ENCODE measurements around the gene ISY1. TPM values are rescaled to one million over a fixed set of nuclear protein-coding genes. Genes with fewer than 3 reads are reported as not detected.

The ISY1 gene
- total RNA-seq, 1 experiment from 2014 or later = 43.6 TPM

- intact Hi-C loops (cut with micrococcal nuclease) = no loop called here
- CTCF ChIA-PET = no interaction called here
Measured at GRCh38 chr3:129130291-129130813, 30.5 kb downstream of the ISY1 start.

GRCh38 chr3:129128357-129129155, 32.3 kb downstream of the ISY1 start:
- DNase-seq (ENCODE audit: low read depth, low spot score) = no peak
- Histone ChIP-seq H3K4me1 (ENCODE audit: control insufficient read depth in 1 of 2, insufficient read depth in 2 of 2, low read length in 2 of 2) (peaks cover 2 to 3% of the 10 kb centered on the region in 2 experiments; a peak in 3 of 4 replicates), H3K4me2 (ENCODE audit: low read length) (no peak overlapping the region), H3K27ac (ENCODE audit: low read depth, low read length) (no peak overlapping the region), H3K4me3 (replicated peaks in 1 of 2; ENCODE audit: low read depth in 1 of 2, low read length in 2 of 2) (no peak overlapping the region), H3K27me3 (ENCODE audit: insufficient read depth, low read length) (no peaks in the 10 kb centered on the region), H3K79me2 (ENCODE audit: insufficient read depth, low read length) (no peaks in the 10 kb centered on the region), H4K20me1 (ENCODE audit: insufficient read depth) (no peaks in the 10 kb centered on the region), H3K9me2 (ENCODE audit: insufficient read depth) (no peaks in the 10 kb centered on the region), H3K9ac (ENCODE audit: low read length) (no peak overlapping the region), H2AFZ (ENCODE audit: low read depth, low read length, poor library complexity, severe bottlenecking) (no peak overlapping the region), H3K36me3 (ENCODE audit: control insufficient read depth in 1 of 2, insufficient read depth in 2 of 2, low read length in 2 of 2) (peaks cover 15 to 19% of the 10 kb centered on the region in 2 experiments; a peak in 3 of 4 replicates), H3K9me3 (ENCODE audit: control insufficient read depth in 1 of 2, insufficient read depth in 1 of 2, low read depth in 1 of 2, low read length in 2 of 2) (no peaks in the 10 kb centered on the region)
- RAD21 ChIA-PET (ENCODE audit: low non-redundant PET in 1 of 2, low total read pairs in 2 of 2, uncharacterized antibody in 2 of 2, unreplicated experiment in 2 of 2) = no interaction called here
- CTCF ChIA-PET = no interaction called here
- no peak for ATAC-seq
- POLR2A ChIA-PET = no interaction called here
- intact Hi-C loops (cut with micrococcal nuclease) = no loop called here
- no TSS peak for BruUV-seq (replicated peaks)
- TF ChIP-seq CBX3 (IDR thresholded peaks at IDR 0.05; ENCODE audit: low read depth) (no peak), CTCF (IDR thresholded peaks at IDR 0.05 in 2 of 3, conservative IDR thresholded peaks at IDR 0.05 in 1 of 3; ENCODE audit: borderline replicate concordance in 1 of 3, insufficient read depth in 1 of 3, low read depth in 2 of 3, low read length in 2 of 3) (no peak), SRF (IDR thresholded peaks at IDR 0.05; ENCODE audit: low read depth) (no peak), ZBTB33 (IDR thresholded peaks at IDR 0.05; ENCODE audit: extremely low read depth, insufficient replicate concordance, low read length) (no peak), ATF3 (IDR thresholded peaks at IDR 0.05) (no peak), YY1 (IDR thresholded peaks at IDR 0.05; ENCODE audit: extremely low read depth, insufficient replicate concordance, low read depth, low read length) (no peak), REST (IDR thresholded peaks at IDR 0.05; ENCODE audit: low read depth) (no peak), RAD21 (IDR thresholded peaks at IDR 0.05; ENCODE audit: low read depth) (no peak)

More at GRCh38 chr3:129130291-129130813, 30.5 kb downstream of the ISY1 start:
- no peak overlapping the region for H3K4me3 ChIP-seq (replicated peaks in 1 of 2; ENCODE audit: low read depth in 1 of 2, low read length in 2 of 2)
- H3K9me3 ChIP-seq (ENCODE audit: control insufficient read depth in 1 of 2, insufficient read depth in 1 of 2, low read depth in 1 of 2, low read length in 2 of 2) = no peaks in the 10 kb centered on the region
- no peak for TF ChIP-seq SRF (IDR thresholded peaks at IDR 0.05; ENCODE audit: low read depth)
- no peak for TF ChIP-seq JUND (IDR thresholded peaks at IDR 0.05)
- TF ChIP-seq SP1 (IDR thresholded peaks at IDR 0.05; ENCODE audit: low read depth) = no peak
- H3K79me2 ChIP-seq (ENCODE audit: insufficient read depth, low read length) = no peaks in the 10 kb centered on the region
- H2AFZ ChIP-seq (ENCODE audit: low read depth, low read length, poor library complexity, severe bottlenecking) = no peak overlapping the region
- no peaks in the 10 kb centered on the region for H3K4me1 ChIP-seq (ENCODE audit: control insufficient read depth in 1 of 2, insufficient read depth in 2 of 2, low read length in 2 of 2)
- no peaks in the 10 kb centered on the region for H4K20me1 ChIP-seq (ENCODE audit: insufficient read depth)
- H3K27me3 ChIP-seq (ENCODE audit: insufficient read depth, low read length) = no peaks in the 10 kb centered on the region
- RAD21 ChIA-PET (ENCODE audit: low non-redundant PET in 1 of 2, low total read pairs in 2 of 2, uncharacterized antibody in 2 of 2, unreplicated experiment in 2 of 2) = no interaction called here
- DNase-seq (ENCODE audit: low read depth, low spot score) (no peak), ATAC-seq (no peak)
- no peaks in the 10 kb centered on the region for H3K9me2 ChIP-seq (ENCODE audit: insufficient read depth)
- no peak overlapping the region for H3K4me2 ChIP-seq (ENCODE audit: low read length)
- no TSS peak for BruUV-seq (replicated peaks)
- no peak overlapping the region for H3K9ac ChIP-seq (ENCODE audit: low read length)
- no peak overlapping the region for H3K27ac ChIP-seq (ENCODE audit: low read depth, low read length)
- POLR2A ChIA-PET = no interaction called here
- H3K36me3 ChIP-seq (ENCODE audit: control insufficient read depth in 1 of 2, insufficient read depth in 2 of 2, low read length in 2 of 2) = peaks cover 23 to 26% of the 10 kb centered on the region in 2 experiments; a peak in 3 of 4 replicates

Data from HCT116 (cell line).